T1000 (cell line): Measurements from ENCODE around the gene SCD.
A peak's percentile ranks its signal among the peaks of the same experiment; 100 is the strongest.

Source experiments
- DNase-seq: peaks from one replicate; lab custom pipeline; 2025; ENCODE audit warnings: mixed read lengths; lab: John Stamatoyannopoulos, UW

SCD gene

GRCh38 chr10:100340948-100341847, 5.8 kb upstream of the SCD start:
- DNase-seq, result no peak

GRCh38 chr10:100341953-100342626, 4.9 kb upstream of the SCD start:
- no peak for DNase-seq

- DNase-seq, result no peak
Measured at GRCh38 chr10:100342627-100342972, 4.4 kb upstream of the SCD start.

GRCh38 chr10:100344241-100344788, 2.7 kb upstream of the SCD start:
- no peak for DNase-seq

- no peak for DNase-seq
Measured at GRCh38 chr10:100345570-100346330, 1.3 kb upstream of the SCD start.

GRCh38 chr10:100346351-100346764, 675 bp upstream of the SCD start:
- DNase-seq, result peak; percentile 10

- DNase-seq, result no peak
Measured at GRCh38 chr10:100347568-100348195, 649 bp downstream of the SCD start.

- DNase-seq, result no peak
Measured at GRCh38 chr10:100348389-100348927, 1.4 kb downstream of the SCD start.

- no peak for DNase-seq
Measured at GRCh38 chr10:100349087-100349486, 2.1 kb downstream of the SCD start.

GRCh38 chr10:100349672-100350071, 2.6 kb downstream of the SCD start:
- no peak for DNase-seq

- no peak for DNase-seq
Measured at GRCh38 chr10:100350914-100351485, 4.0 kb downstream of the SCD start.

- DNase-seq, result no peak
Measured at GRCh38 chr10:100353770-100354485, 6.9 kb downstream of the SCD start.

- DNase-seq, result no peak
Measured at GRCh38 chr10:100355086-100355485, 8.1 kb downstream of the SCD start.

GRCh38 chr10:100356067-100357017, 9.3 kb downstream of the SCD start:
- no peak for DNase-seq

- no peak for DNase-seq
Measured at GRCh38 chr10:100357059-100357858, 10.2 kb downstream of the SCD start.

- no peak for DNase-seq
Measured at GRCh38 chr10:100359030-100359432, 12.0 kb downstream of the SCD start.

- DNase-seq, result no peak
Measured at GRCh38 chr10:100359529-100360150, 12.6 kb downstream of the SCD start.

- no peak for DNase-seq
Measured at GRCh38 chr10:100360234-100360633, 13.2 kb downstream of the SCD start.
